GM23338 (cell line): Measurements from ENCODE around the gene UBXN1. TPM values are rescaled to one million over a fixed set of nuclear protein-coding genes. Genes with fewer than 3 reads are reported as not detected.

ENCODE experiments used
- ATAC-seq: fragments of 200-7000 bp; cut with Tn5 transposase; 3 replicates; pipeline ENCODE4 v1.9.1; 2020
- DNase-seq: peaks from one replicate; pipeline ENCODE4 v3.0.0-alpha.2; 2015; ENCODE audit warnings: low spot score
- H2AFZ ChIP-seq: fragments of 200-600 bp; sonication (generic); 2 replicates; pipeline ENCODE4 v1.8.0; 2016; ENCODE audit warnings: antibody characterized with exemption, mild to moderate bottlenecking, moderate library complexity
- H3F3A ChIP-seq: fragments of 200-600 bp; sonication (generic); replicated peaks from 2 replicates; pipeline ENCODE4 v1.8.0; 2017; ENCODE audit warnings: antibody characterized with exemption, mixed run types, low read depth
- H3K27ac ChIP-seq: fragments of 200-600 bp; sonication (generic); 2 replicates; pipeline ENCODE4 v1.6.1; 2016; ENCODE audit warnings: low read depth
- H3K27me3 ChIP-seq: fragments of 200-600 bp; sonication (generic); 2 replicates; pipeline ENCODE4 v1.8.0; 2016; ENCODE audit warnings: mild to moderate bottlenecking, mixed run types, moderate library complexity; ENCODE audit not compliant: insufficient read depth
- H3K36me3 ChIP-seq: fragments of 200-600 bp; sonication (generic); 2 replicates; pipeline ENCODE4 v1.8.0; 2016; ENCODE audit warnings: mild to moderate bottlenecking; ENCODE audit not compliant: insufficient read depth
- H3K4me1 ChIP-seq: fragments of 200-600 bp; sonication (generic); 2 replicates; pipeline ENCODE4 v1.8.0; 2016; ENCODE audit warnings: mild to moderate bottlenecking, moderate library complexity; ENCODE audit not compliant: insufficient read depth
- H3K4me2 ChIP-seq: fragments of 200-600 bp; sonication (generic); 2 replicates; pipeline ENCODE4 v1.7.1; 2017; ENCODE audit warnings: mixed run types
- H3K4me3 ChIP-seq: fragments of 200-600 bp; sonication (generic); 2 replicates; pipeline ENCODE4 v1.6.1; 2016; ENCODE audit warnings: mixed run types
- H3K79me2 ChIP-seq: fragments of 200-600 bp; sonication (generic); replicated peaks from 2 replicates; pipeline ENCODE4 v1.8.0; 2017; ENCODE audit warnings: mild to moderate bottlenecking; ENCODE audit not compliant: insufficient read depth
- H3K9me2 ChIP-seq: fragments of 200-600 bp; sonication (generic); 2 replicates; pipeline ENCODE4 v1.8.0; 2017; ENCODE audit not compliant: insufficient read depth
- H4K20me1 ChIP-seq: fragments of 200-600 bp; sonication (generic); replicated peaks from 2 replicates; pipeline ENCODE4 v1.8.0; 2017; ENCODE audit warnings: mild to moderate bottlenecking; ENCODE audit not compliant: insufficient read depth
- H3K27ac Mint-ChIP-seq: 2 replicates; pipeline ENCODE4 v1.8.0; 2020; ENCODE audit warnings: inconsistent platforms, mild to moderate bottlenecking, moderate library complexity, mixed read lengths
- H3K27me3 Mint-ChIP-seq: 3 replicates; pipeline ENCODE4 v1.8.0; 2022; ENCODE audit warnings: low read depth, mild to moderate bottlenecking, moderate library complexity, mixed read lengths, inconsistent platforms; ENCODE audit not compliant: insufficient read depth, poor library complexity
- H3K36me3 Mint-ChIP-seq: 3 replicates; pipeline ENCODE4 v1.8.0; 2021; ENCODE audit warnings: low read depth, mild to moderate bottlenecking, inconsistent platforms, moderate library complexity, mixed read lengths
- H3K4me1 Mint-ChIP-seq: 3 replicates; pipeline ENCODE4 v1.8.0; 2020; ENCODE audit warnings: mild to moderate bottlenecking, inconsistent platforms, mixed read lengths
- H3K4me3 Mint-ChIP-seq: 3 replicates; pipeline ENCODE4 v1.8.0; 2021; ENCODE audit warnings: moderate library complexity, mild to moderate bottlenecking, inconsistent platforms, mixed read lengths
- H3K9me3 Mint-ChIP-seq: 3 replicates; pipeline ENCODE4 v1.8.0; 2020; ENCODE audit warnings: moderate library complexity, mild to moderate bottlenecking, inconsistent platforms, mixed read lengths
- CREB1 ChIP-seq: fragments of 250-450 bp; sonication (Bioruptor Pico); IDR thresholded peaks from 2 replicates; pipeline ENCODE4 v1.5.0; 2020; ENCODE audit warnings: low read depth, mild to moderate bottlenecking, moderate library complexity
- EZH2 ChIP-seq: fragments of 200-600 bp; sonication (generic); IDR thresholded peaks from one replicate; pipeline ENCODE4 v1.8.0; 2017; ENCODE audit warnings: antibody characterized with exemption, mild to moderate bottlenecking, low read depth; ENCODE audit not compliant: unreplicated experiment
- EZH2phosphoT487 ChIP-seq: fragments of 200-600 bp; sonication (generic); IDR thresholded peaks from one replicate; pipeline ENCODE4 v1.8.1; 2018; ENCODE audit warnings: antibody characterized with exemption; ENCODE audit not compliant: unreplicated experiment
- JUNB ChIP-seq: IDR thresholded peaks from one replicate; pipeline ENCODE4 v1.6.1; 2016; ENCODE audit warnings: antibody characterized with exemption; ENCODE audit not compliant: unreplicated experiment
- ZNF114 ChIP-seq: fragments of 250-450 bp; sonication (Bioruptor Pico); IDR thresholded peaks from 2 replicates; pipeline ENCODE4 v1.5.0; 2020; ENCODE audit warnings: mild to moderate bottlenecking, moderate library complexity
- polyA plus RNA-seq: library from polyadenylated mRNA; unstranded; fragments of >200 nt; fragmentation: Nextera tagmentation; extraction: Ambion mirVana; gene quantifications from 2 replicates; pipeline ENCODE4 v1.2.1, GENCODE V29; 2016
- total RNA-seq: library from RNA; depleted of rRNA; stranded (reverse); fragments of >200 nt; shearing (Covaris generic); gene quantifications from 2 replicates; pipeline ENCODE4 v1.2.3, GENCODE V29; 2014
- TF ChIP-seq, protein P1 (sequence below), 2 experiments: fragments of 200-600 bp in 1 of 2; sonication (generic) in 1 of 2; conservative IDR thresholded peaks; 2 replicates each; pipeline versions ENCODE4 v1.5.1 to v1.6.1; 2016 to 2017; ENCODE audit warnings: antibody characterized with exemption in 2 of 2, low read depth in 2 of 2, mild to moderate bottlenecking in 2 of 2, moderate library complexity in 1 of 2
- TF ChIP-seq, protein P2 (sequence below): IDR thresholded peaks from one replicate; pipeline ENCODE4 v1.6.1; 2018; ENCODE audit warnings: antibody characterized with exemption; ENCODE audit not compliant: unreplicated experiment
- TF ChIP-seq, protein P3 (sequence below): IDR thresholded peaks from 2 replicates; pipeline ENCODE4 v1.6.1; 2016; ENCODE audit warnings: antibody characterized with exemption

The UBXN1 gene
- total and polyA plus RNA-seq, 2 experiments from 2014 or later: 126 to 132 TPM

DNA sequence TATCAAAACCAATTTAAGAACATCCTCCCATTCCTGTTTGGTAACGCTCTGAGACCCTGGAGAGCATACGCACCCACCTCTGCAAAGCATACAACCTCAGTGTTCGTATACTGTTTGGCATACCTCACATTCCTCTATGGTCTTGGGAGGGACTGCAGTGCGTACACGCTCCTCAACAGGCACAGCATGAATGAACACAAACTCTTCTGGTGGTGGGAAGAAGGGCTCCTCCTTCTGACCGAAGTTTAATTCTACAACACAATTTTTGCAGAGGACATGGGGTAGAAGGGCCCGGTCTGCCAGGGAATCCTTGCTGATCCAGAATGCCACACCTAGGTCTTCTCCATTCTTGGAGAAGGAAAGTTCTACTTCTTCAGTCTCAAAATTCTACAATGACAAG is 43.1 kb upstream of the UBXN1 start:
- Histone ChIP-seq H4K20me1 (peaks cover 47% of the 10 kb centered on the region), H3K27ac (no peak overlapping the region), H3K4me1 (peaks cover 16% of the 10 kb centered on the region), H3K36me3 (peaks cover 76% of the 10 kb centered on the region), H3K4me3 (no peak overlapping the region), H3K79me2 (peaks cover 71% of the 10 kb centered on the region), H3K27me3 (no peaks in the 10 kb centered on the region), H3K9me2 (no peaks in the 10 kb centered on the region), H3K4me2 (no peak overlapping the region), H2AFZ (no peak overlapping the region), H3F3A (peaks cover 66% of the 10 kb centered on the region)
- ATAC-seq (0 out of 3 replicates have a peak, but pooled peaks have one; percentile 17), DNase-seq (peak; percentile 24)
- H3K4me1 Mint-ChIP-seq: peaks cover 25% of the 10 kb centered on the region
- H3K27me3 Mint-ChIP-seq: peaks cover 6% of the 10 kb centered on the region
- TF ChIP-seq, protein P1, sequence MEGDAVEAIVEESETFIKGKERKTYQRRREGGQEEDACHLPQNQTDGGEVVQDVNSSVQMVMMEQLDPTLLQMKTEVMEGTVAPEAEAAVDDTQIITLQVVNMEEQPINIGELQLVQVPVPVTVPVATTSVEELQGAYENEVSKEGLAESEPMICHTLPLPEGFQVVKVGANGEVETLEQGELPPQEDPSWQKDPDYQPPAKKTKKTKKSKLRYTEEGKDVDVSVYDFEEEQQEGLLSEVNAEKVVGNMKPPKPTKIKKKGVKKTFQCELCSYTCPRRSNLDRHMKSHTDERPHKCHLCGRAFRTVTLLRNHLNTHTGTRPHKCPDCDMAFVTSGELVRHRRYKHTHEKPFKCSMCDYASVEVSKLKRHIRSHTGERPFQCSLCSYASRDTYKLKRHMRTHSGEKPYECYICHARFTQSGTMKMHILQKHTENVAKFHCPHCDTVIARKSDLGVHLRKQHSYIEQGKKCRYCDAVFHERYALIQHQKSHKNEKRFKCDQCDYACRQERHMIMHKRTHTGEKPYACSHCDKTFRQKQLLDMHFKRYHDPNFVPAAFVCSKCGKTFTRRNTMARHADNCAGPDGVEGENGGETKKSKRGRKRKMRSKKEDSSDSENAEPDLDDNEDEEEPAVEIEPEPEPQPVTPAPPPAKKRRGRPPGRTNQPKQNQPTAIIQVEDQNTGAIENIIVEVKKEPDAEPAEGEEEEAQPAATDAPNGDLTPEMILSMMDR (conservative IDR thresholded peaks at IDR 0.05; ENCODE audit: low read depth in 2 of 2): peak; percentile 9 to 23; a peak in 2 of 4 replicates
- TF ChIP-seq ZNF114 (CRISPR knock-in tag): no peak
- no peak overlapping the region for H3K4me3 Mint-ChIP-seq
- peaks cover 91% of the 10 kb centered on the region for H3K36me3 Mint-ChIP-seq
- H3K9me3 Mint-ChIP-seq: no peaks in the 10 kb centered on the region
- peak overlapping the region; percentile 82 for H3K27ac Mint-ChIP-seq

DNA sequence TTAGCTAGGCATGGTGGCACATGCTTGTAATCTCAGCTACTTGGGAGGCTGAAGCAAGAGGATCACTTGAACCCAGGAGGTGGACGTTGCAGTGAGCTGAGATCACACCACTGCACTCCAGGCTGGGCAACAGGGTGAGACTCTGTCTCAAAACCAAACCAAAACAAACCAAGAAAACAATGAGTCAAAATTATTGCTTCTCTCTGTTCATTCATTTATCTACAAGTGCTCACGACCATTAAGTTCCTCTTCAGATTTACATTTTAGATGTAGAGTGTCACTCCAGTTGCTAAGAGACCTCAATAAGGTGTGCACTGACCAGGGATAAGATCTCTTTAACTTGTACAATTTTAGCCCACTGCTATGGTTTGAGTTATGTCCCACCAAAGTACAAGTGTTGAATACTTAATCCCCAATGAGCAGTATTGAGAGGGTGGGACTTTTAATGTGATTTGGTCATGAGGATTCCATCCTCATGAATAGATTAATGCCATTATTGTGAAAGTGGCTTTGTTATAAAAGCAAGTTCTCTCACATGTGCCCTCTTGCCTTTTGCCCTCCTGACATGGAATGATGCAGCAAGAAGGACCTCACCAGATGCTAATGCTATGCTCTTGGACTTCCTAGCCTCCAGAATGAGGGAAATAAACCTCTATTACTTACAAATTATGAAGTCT is 40.6 kb upstream of the UBXN1 start:
- Mint-ChIP-seq H3K36me3 (peaks cover 98% of the 10 kb centered on the region), H3K4me3 (no peak overlapping the region; the same call in 2 of the 3 replicates), H3K9me3 (no peaks in the 10 kb centered on the region), H3K27me3 (peaks cover 2% of the 10 kb centered on the region), H3K4me1 (peaks cover 35% of the 10 kb centered on the region), H3K27ac (no peak overlapping the region)
- Histone ChIP-seq H4K20me1 (peaks cover 42% of the 10 kb centered on the region), H2AFZ (no peak overlapping the region), H3K27me3 (no peaks in the 10 kb centered on the region), H3K9me2 (no peaks in the 10 kb centered on the region), H3K4me2 (no peak overlapping the region), H3K79me2 (peaks cover 57% of the 10 kb centered on the region), H3K36me3 (peaks cover 91% of the 10 kb centered on the region), H3F3A (peaks cover 63% of the 10 kb centered on the region), H3K27ac (no peak overlapping the region), H3K4me1 (peaks cover 1% of the 10 kb centered on the region), H3K4me3 (no peak overlapping the region)
- DNase-seq (no peak), ATAC-seq (no peak)
- TF ChIP-seq CREB1 (CRISPR knock-in tag): no peak
- TF ChIP-seq, protein P2, sequence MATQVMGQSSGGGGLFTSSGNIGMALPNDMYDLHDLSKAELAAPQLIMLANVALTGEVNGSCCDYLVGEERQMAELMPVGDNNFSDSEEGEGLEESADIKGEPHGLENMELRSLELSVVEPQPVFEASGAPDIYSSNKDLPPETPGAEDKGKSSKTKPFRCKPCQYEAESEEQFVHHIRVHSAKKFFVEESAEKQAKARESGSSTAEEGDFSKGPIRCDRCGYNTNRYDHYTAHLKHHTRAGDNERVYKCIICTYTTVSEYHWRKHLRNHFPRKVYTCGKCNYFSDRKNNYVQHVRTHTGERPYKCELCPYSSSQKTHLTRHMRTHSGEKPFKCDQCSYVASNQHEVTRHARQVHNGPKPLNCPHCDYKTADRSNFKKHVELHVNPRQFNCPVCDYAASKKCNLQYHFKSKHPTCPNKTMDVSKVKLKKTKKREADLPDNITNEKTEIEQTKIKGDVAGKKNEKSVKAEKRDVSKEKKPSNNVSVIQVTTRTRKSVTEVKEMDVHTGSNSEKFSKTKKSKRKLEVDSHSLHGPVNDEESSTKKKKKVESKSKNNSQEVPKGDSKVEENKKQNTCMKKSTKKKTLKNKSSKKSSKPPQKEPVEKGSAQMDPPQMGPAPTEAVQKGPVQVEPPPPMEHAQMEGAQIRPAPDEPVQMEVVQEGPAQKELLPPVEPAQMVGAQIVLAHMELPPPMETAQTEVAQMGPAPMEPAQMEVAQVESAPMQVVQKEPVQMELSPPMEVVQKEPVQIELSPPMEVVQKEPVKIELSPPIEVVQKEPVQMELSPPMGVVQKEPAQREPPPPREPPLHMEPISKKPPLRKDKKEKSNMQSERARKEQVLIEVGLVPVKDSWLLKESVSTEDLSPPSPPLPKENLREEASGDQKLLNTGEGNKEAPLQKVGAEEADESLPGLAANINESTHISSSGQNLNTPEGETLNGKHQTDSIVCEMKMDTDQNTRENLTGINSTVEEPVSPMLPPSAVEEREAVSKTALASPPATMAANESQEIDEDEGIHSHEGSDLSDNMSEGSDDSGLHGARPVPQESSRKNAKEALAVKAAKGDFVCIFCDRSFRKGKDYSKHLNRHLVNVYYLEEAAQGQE: no peak
- TF ChIP-seq JUNB: no peak
- no peak for TF ChIP-seq EZH2
- TF ChIP-seq, protein P3, sequence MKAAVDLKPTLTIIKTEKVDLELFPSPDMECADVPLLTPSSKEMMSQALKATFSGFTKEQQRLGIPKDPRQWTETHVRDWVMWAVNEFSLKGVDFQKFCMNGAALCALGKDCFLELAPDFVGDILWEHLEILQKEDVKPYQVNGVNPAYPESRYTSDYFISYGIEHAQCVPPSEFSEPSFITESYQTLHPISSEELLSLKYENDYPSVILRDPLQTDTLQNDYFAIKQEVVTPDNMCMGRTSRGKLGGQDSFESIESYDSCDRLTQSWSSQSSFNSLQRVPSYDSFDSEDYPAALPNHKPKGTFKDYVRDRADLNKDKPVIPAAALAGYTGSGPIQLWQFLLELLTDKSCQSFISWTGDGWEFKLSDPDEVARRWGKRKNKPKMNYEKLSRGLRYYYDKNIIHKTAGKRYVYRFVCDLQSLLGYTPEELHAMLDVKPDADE: no peak
- TF ChIP-seq ZNF114 (CRISPR knock-in tag): no peak
- TF ChIP-seq EZH2phosphoT487: no peak
